Progenitor cell of endocrine pancreas (in vitro differentiated cells): ENCODE data around the gene PAK2. TPM values are rescaled to one million over a fixed set of nuclear protein-coding genes. Genes with fewer than 3 reads are reported as not detected.

Source experiments
- DNase-seq: peaks from one replicate; pipeline ENCODE4 v3.0.0; 2021; ENCODE audit warnings: low spot score; ENCODE audit not compliant: unreplicated experiment
- H3K27ac Mint-ChIP-seq: 2 replicates; pipeline ENCODE4 v1.8.0; 2021; ENCODE audit warnings: mild to moderate bottlenecking, moderate library complexity, mixed read lengths
- H3K27me3 Mint-ChIP-seq: 2 replicates; pipeline ENCODE4 v1.8.0; 2021; ENCODE audit warnings: mixed read lengths
- H3K36me3 Mint-ChIP-seq: 2 replicates; pipeline ENCODE4 v1.8.0; 2022; ENCODE audit warnings: mixed read lengths; ENCODE audit not compliant: insufficient read depth
- H3K4me1 Mint-ChIP-seq: 2 replicates; pipeline ENCODE4 v1.8.0; 2021; ENCODE audit warnings: low read depth, mixed read lengths
- H3K4me3 Mint-ChIP-seq: 2 replicates; pipeline ENCODE4 v1.8.0; 2021; ENCODE audit warnings: low read depth, mild to moderate bottlenecking, moderate library complexity, mixed read lengths
- H3K9me3 Mint-ChIP-seq: 2 replicates; pipeline ENCODE4 v1.8.0; 2021; ENCODE audit warnings: low read depth, mixed read lengths
- CTCF ChIP-seq: fragments of 200-600 bp; sonication (generic); IDR thresholded peaks from one replicate; pipeline ENCODE4 v1.5.0; 2021; ENCODE audit warnings: antibody characterized with exemption, mild to moderate bottlenecking; ENCODE audit not compliant: unreplicated experiment
- long read RNA-seq: library from polyadenylated mRNA; unstranded; transcript quantifications from one replicate; pipeline ENCODE4 v2.0.0, GENCODE V29; 2020
- total RNA-seq: library from RNA; stranded (reverse); gene quantifications from 2 replicates; pipeline ENCODE4 v1.2.1, GENCODE V29; 2021

Gene PAK2
- 71.9 and 72.1 TPM in 2 replicates for total RNA-seq
- long read RNA-seq, full-length matches to known transcripts: 8 of 18 reads
- long read RNA-seq, partial matches to known transcripts: 4 of 18 reads
- long read RNA-seq, other reads (novel, unspliced or antisense): 6 of 18 reads

GRCh38 chr3:196739671-196740480 is at the start of gene PAK2:
TSS of gene PAK2 (plus strand) at chr3:196739857. CDS start at chr3:196782647, 42,790 bp downstream.
- Mint-ChIP-seq H3K9me3 (peaks cover 5% of the 10 kb centered on the region), H3K4me1 (peaks cover 10% of the 10 kb centered on the region), H3K36me3 (peaks cover 11% of the 10 kb centered on the region), H3K27me3 (no peaks in the 10 kb centered on the region), H3K4me3 (peak within 1 kb of the TSS; percentile 97), H3K27ac (peak within 1 kb of the TSS; percentile 99)
- no peak for TF ChIP-seq CTCF
- DNase-seq: peak; percentile 71

- no peak for TF ChIP-seq CTCF
- Mint-ChIP-seq H3K36me3 (no peaks in the 10 kb centered on the region), H3K4me1 (no peaks in the 10 kb centered on the region), H3K27me3 (peaks cover 9% of the 10 kb centered on the region), H3K9me3 (no peaks in the 10 kb centered on the region), H3K27ac (no peak overlapping the region), H3K4me3 (no peak overlapping the region)
- DNase-seq: no peak
Observed at GRCh38 chr3:196689941-196690660, 49.6 kb upstream of the PAK2 start.

- Mint-ChIP-seq H3K36me3 (no peaks in the 10 kb centered on the region), H3K9me3 (no peaks in the 10 kb centered on the region), H3K27ac (no peak overlapping the region), H3K27me3 (peaks cover 9% of the 10 kb centered on the region), H3K4me3 (no peak overlapping the region), H3K4me1 (no peaks in the 10 kb centered on the region)
- TF ChIP-seq CTCF: no peak
- no peak for DNase-seq
Observed at GRCh38 chr3:196691386-196691785, 48.3 kb upstream of the PAK2 start.

- Mint-ChIP-seq H3K27ac (no peak overlapping the region), H3K4me3 (no peak overlapping the region), H3K27me3 (peaks cover 6% of the 10 kb centered on the region), H3K9me3 (no peaks in the 10 kb centered on the region), H3K4me1 (no peaks in the 10 kb centered on the region), H3K36me3 (no peaks in the 10 kb centered on the region)
- DNase-seq: no peak
- no peak for TF ChIP-seq CTCF
Observed at GRCh38 chr3:196694202-196694638, 45.4 kb upstream of the PAK2 start.

GRCh38 chr3:196694941-196695848 is 44.5 kb upstream of the PAK2 start:
- no peaks in the 10 kb centered on the region for H3K4me1 Mint-ChIP-seq
- no peaks in the 10 kb centered on the region for H3K9me3 Mint-ChIP-seq
- DNase-seq: no peak
- no peak overlapping the region for H3K4me3 Mint-ChIP-seq
- TF ChIP-seq CTCF: no peak
- peaks cover 6% of the 10 kb centered on the region for H3K27me3 Mint-ChIP-seq
- H3K27ac Mint-ChIP-seq: no peak overlapping the region
- no peaks in the 10 kb centered on the region for H3K36me3 Mint-ChIP-seq
